CD4-positive, CD25-positive, alpha-beta regulatory T cell (primary cell): ENCODE results near the gene LCT. TPM values are rescaled to one million over a fixed set of nuclear protein-coding genes. Genes with fewer than 3 reads are reported as not detected.

Source experiments
- ATAC-seq, 2 donors: fragments of 150-1000 bp; cut with Tn5 transposase; one replicate each; pipeline ENCODE4 v1.10.0; 2021; ENCODE audit warnings: low read depth in 2 of 2, moderate number of reproducible peaks in 2 of 2, moderate library complexity in 1 of 2
- DNase-seq, 3 donors: peaks; one replicate each; pipeline versions ENCODE4 v3.0.0 to v3.0.0-alpha.2; 2012 to 2022; ENCODE audit warnings: mixed read lengths in 1 of 3
- H3K27ac ChIP-seq: one replicate; pipeline ENCODE4 v1.7.0; 2013; ENCODE audit warnings: mild to moderate bottlenecking, low read length; ENCODE audit not compliant: insufficient read depth, poor library complexity, severe bottlenecking
- H3K27me3 ChIP-seq: one replicate; pipeline ENCODE4 v1.7.0; 2013; ENCODE audit warnings: low read length; ENCODE audit not compliant: control insufficient read depth, insufficient read depth
- H3K36me3 ChIP-seq: one replicate; pipeline ENCODE4 v1.7.0; 2013; ENCODE audit warnings: mild to moderate bottlenecking, low read length, moderate library complexity; ENCODE audit not compliant: control insufficient read depth, insufficient read depth
- H3K4me1 ChIP-seq: 2 replicates; pipeline ENCODE4 v1.7.0; 2013; ENCODE audit warnings: mild to moderate bottlenecking, low read length; ENCODE audit not compliant: insufficient read depth, control insufficient read depth, poor library complexity, severe bottlenecking
- H3K4me3 ChIP-seq: one replicate; pipeline ENCODE4 v1.7.0; 2013; ENCODE audit warnings: low read depth, mild to moderate bottlenecking, low read length, moderate library complexity
- H3K9me3 ChIP-seq, 2 experiments: 1 replicate in 1 of 2; 2 replicates in 1 of 2; pipeline ENCODE4 v1.7.0; 2013; ENCODE audit warnings: low read length in 2 of 2, mild to moderate bottlenecking in 1 of 2, moderate library complexity in 1 of 2; ENCODE audit not compliant: control insufficient read depth in 2 of 2
- H3K27ac Mint-ChIP-seq, 3 donors: one replicate each; pipeline ENCODE4 v1.8.0; 2020 to 2022; ENCODE audit warnings: mild to moderate bottlenecking in 3 of 3, mixed read lengths in 3 of 3, moderate library complexity in 2 of 3
- H3K27me3 Mint-ChIP-seq: one replicate; pipeline ENCODE4 v1.8.0; 2022; ENCODE audit warnings: mild to moderate bottlenecking, mixed read lengths
- H3K36me3 Mint-ChIP-seq: one replicate; pipeline ENCODE4 v1.8.0; 2020; ENCODE audit warnings: mixed read lengths
- H3K4me1 Mint-ChIP-seq, 4 donors: one replicate each; pipeline ENCODE4 v1.8.0; 2020 to 2022; ENCODE audit warnings: mixed read lengths in 4 of 4, mild to moderate bottlenecking in 1 of 4
- H3K4me3 Mint-ChIP-seq, 4 donors: one replicate each; pipeline ENCODE4 v1.8.0; 2020 to 2022; ENCODE audit warnings: mild to moderate bottlenecking in 4 of 4, mixed read lengths in 4 of 4, moderate library complexity in 3 of 4
- H3K9me3 Mint-ChIP-seq, 7 donors: one replicate each; pipeline ENCODE4 v1.8.0; 2020 to 2022; ENCODE audit warnings: mixed read lengths in 7 of 7, mild to moderate bottlenecking in 3 of 7, moderate library complexity in 2 of 7
- polyA plus RNA-seq, 4 donors: library from polyadenylated mRNA; unstranded; fragments of 300-500 nt; fragmentation: Illumina TruSeq; gene quantifications; one replicate each; pipeline ENCODE4 v1.2.3, GENCODE V29; 2021
- total RNA-seq: library from RNA; stranded (reverse); gene quantifications from one replicate; pipeline ENCODE4 v1.2.3, GENCODE V29; 2022

LCT gene
- total and polyA plus RNA-seq, 5 donors from 2014 or later: not detected

GRCh38 chr2:135755573-135755972 is 81.4 kb downstream of the LCT start:
- H3K4me3 Mint-ChIP-seq: no peak overlapping the region
- no peaks in the 10 kb centered on the region for H3K27me3 Mint-ChIP-seq
- Histone ChIP-seq H3K9me3 (peaks cover 12 to 14% of the 10 kb centered on the region in 2 experiments), H3K27ac (no peak overlapping the region), H3K4me3 (no peak overlapping the region), H3K4me1 (no peaks in the 10 kb centered on the region), H3K27me3 (no peaks in the 10 kb centered on the region), H3K36me3 (peaks cover 66% of the 10 kb centered on the region)
- peaks cover 0 to 11% (median 6%) of the 10 kb centered on the region in 7 donors for H3K9me3 Mint-ChIP-seq
- H3K27ac Mint-ChIP-seq: no peak overlapping the region
- DNase-seq: no peak
- peaks cover 0 to 8% (median 2%) of the 10 kb centered on the region in 4 donors for H3K4me1 Mint-ChIP-seq
- H3K36me3 Mint-ChIP-seq: peaks cover 44% of the 10 kb centered on the region
- no peak for ATAC-seq

GRCh38 chr2:135745545-135745944 is 91.4 kb downstream of the LCT start:
- no peak overlapping the region for H3K27ac ChIP-seq
- peak overlapping the region; percentile 4 for H3K4me3 ChIP-seq
- ATAC-seq (no peak), DNase-seq (no peak)
- H3K27me3 ChIP-seq: no peaks in the 10 kb centered on the region
- peaks cover 29% of the 10 kb centered on the region for H3K4me1 ChIP-seq
- no peak overlapping the region for H3K27ac Mint-ChIP-seq
- H3K36me3 ChIP-seq: peaks cover 28% of the 10 kb centered on the region
- no peaks in the 10 kb centered on the region for H3K9me3 ChIP-seq
- peaks cover 28% of the 10 kb centered on the region for H3K36me3 Mint-ChIP-seq
- peak overlapping the region in 1 of 4 donors; percentile 38 for H3K4me3 Mint-ChIP-seq
- H3K4me1 Mint-ChIP-seq: peaks cover 30 to 60% (median 51%) of the 10 kb centered on the region in 4 donors
- no peaks in the 10 kb centered on the region for H3K27me3 Mint-ChIP-seq
- H3K9me3 Mint-ChIP-seq: peaks cover 0 to 4% (median 0%) of the 10 kb centered on the region in 7 donors

DNA sequence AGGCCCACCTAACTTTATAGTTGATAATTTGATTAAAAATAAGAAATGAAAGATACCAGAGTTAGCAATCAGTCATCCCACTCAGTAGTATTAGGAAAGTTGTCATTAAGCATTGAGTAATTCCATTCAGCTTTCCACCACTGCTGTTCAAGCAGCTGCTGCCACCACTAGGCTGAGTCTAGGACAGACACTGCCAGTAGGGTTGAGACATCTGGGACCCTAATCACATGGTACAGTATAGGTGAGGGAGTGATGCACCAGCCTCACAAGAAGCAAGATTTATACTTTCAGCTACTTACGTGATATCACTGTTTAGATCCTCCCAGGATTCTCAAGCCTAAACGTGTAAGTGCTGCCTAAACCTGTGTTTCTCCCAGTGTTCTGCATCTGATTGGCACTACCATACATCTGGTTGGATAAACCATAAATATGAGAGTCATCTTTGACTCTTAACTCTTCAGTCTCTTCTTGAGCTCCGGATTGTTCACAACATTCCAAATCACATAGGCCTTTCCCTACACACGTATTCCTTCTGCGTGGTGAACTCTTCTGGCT is 92.1 kb downstream of the LCT start:
- Mint-ChIP-seq H3K27ac (peak overlapping the region in 1 of 3 donors; percentile 4), H3K4me3 (peak overlapping the region; percentile 38 to 87 (median 66)), H3K9me3 (peaks cover 0 to 4% (median 0%) of the 10 kb centered on the region in 7 donors), H3K27me3 (no peaks in the 10 kb centered on the region), H3K4me1 (peaks cover 28 to 59% (median 49%) of the 10 kb centered on the region in 4 donors), H3K36me3 (peaks cover 28% of the 10 kb centered on the region)
- DNase-seq (peak in 1 of 3 donors; percentile 47), ATAC-seq (no peak)
- no peaks in the 10 kb centered on the region for H3K27me3 ChIP-seq
- H3K4me3 ChIP-seq: peak overlapping the region; percentile 5
- peaks cover 25% of the 10 kb centered on the region for H3K36me3 ChIP-seq
- H3K27ac ChIP-seq: no peak overlapping the region
- H3K4me1 ChIP-seq: peaks cover 26% of the 10 kb centered on the region
- no peaks in the 10 kb centered on the region for H3K9me3 ChIP-seq

DNA sequence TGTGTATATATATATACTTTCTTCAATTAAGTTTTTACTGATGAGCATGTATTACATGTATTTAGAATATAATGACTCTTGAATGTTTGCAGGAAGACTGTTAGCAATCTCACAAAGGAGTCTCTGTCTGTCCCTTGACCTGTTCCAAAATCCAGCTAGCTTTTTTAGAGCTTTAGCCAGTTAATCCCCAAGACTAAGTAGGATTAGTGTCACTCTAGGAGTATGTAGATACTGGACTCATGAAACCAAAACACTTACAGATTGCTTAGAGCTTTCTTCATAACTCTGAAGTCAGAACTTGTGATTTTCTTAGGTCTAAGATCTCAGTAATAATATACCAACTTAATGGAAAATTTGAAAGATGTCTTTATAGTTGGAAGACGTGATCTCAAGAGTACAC is 93.1 kb downstream of the LCT start:
- Mint-ChIP-seq H3K36me3 (peaks cover 18% of the 10 kb centered on the region), H3K4me3 (peak overlapping the region; percentile 38 to 88 (median 66)), H3K9me3 (peaks cover 0 to 4% (median 0%) of the 10 kb centered on the region in 7 donors), H3K27ac (peak overlapping the region in 2 of 3 donors; percentile 12 to 52), H3K27me3 (no peaks in the 10 kb centered on the region), H3K4me1 (peaks cover 23 to 53% (median 46%) of the 10 kb centered on the region in 4 donors)
- Histone ChIP-seq H3K27ac (peak overlapping the region; percentile 97), H3K9me3 (no peaks in the 10 kb centered on the region), H3K4me3 (peak overlapping the region; percentile 99), H3K27me3 (no peaks in the 10 kb centered on the region), H3K4me1 (peaks cover 25% of the 10 kb centered on the region), H3K36me3 (peaks cover 15% of the 10 kb centered on the region)
- ATAC-seq (no peak), DNase-seq (no peak)

GRCh38 chr2:135742325-135742757 is 94.6 kb downstream of the LCT start:
- Histone ChIP-seq H3K27me3 (no peaks in the 10 kb centered on the region), H3K4me3 (peak overlapping the region; percentile 99), H3K9me3 (no peaks in the 10 kb centered on the region), H3K36me3 (peaks cover 2% of the 10 kb centered on the region), H3K4me1 (peaks cover 25% of the 10 kb centered on the region), H3K27ac (peak overlapping the region; percentile 97)
- H3K27me3 Mint-ChIP-seq: no peaks in the 10 kb centered on the region
- peaks cover 14% of the 10 kb centered on the region for H3K36me3 Mint-ChIP-seq
- H3K9me3 Mint-ChIP-seq: peaks cover 0 to 4% (median 1%) of the 10 kb centered on the region in 7 donors
- H3K27ac Mint-ChIP-seq: peak overlapping the region; percentile 92 to 99 (median 95)
- ATAC-seq: peak in 1 of 2 donors; percentile 7
- peaks cover 23 to 46% (median 40%) of the 10 kb centered on the region in 4 donors for H3K4me1 Mint-ChIP-seq
- DNase-seq: peak; percentile 11 to 75 (median 56)
- peak overlapping the region; percentile 96 to 98 (median 97) for H3K4me3 Mint-ChIP-seq

DNA sequence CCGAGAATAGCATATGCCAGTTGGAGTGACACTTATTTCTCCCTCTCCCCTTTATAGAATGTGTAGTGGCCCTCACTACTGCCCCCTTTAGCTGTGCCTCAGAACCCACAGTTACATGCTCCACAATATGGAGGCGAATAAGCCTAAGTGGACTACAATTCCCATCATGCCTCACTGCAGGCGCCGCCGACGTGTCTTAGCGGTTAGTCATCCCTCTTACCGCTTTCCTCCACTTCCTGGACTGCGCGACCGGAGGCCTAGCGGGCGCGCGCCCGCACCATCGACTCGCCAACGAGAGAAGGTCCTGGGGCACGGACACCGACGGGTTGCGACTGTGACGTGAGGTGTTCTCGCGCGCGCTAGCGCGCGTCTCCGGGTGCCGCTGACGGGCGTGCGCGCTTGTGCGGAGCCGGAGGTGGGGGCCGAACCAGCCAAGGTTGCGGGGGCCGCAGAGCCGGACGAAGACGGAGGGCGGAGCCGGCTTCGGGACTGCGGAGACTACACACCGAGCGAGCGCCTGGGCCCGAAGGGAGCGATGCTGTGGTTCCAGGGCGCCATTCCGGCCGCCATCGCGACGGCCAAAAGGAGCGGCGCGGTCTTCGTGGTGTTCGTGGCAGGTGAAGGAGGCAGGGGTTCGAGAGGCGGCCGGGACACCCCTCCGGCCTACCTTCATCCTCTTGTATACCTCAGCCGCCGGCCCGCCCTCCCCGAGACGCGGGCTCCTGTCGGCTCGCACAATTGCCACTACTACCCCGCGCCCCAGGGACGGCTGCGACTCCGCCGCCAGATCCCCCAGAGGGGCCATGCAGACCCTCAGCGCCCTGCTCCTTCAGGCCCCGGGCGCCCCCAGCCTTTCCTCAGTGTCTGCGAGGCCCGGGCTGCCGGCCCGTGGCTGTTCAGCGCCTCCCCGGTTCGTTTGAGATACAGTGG is 95.3 kb downstream of the LCT start, which contains the start of gene UBXN4:
Gene UBXN4, plus strand, starts transcription at position 461 of the 930 bp plus-strand sequence. Its CDS starts 75 bp downstream, at position 536.
- peaks cover 21 to 42% (median 33%) of the 10 kb centered on the region in 4 donors for H3K4me1 Mint-ChIP-seq
- H3K27me3 Mint-ChIP-seq: no peaks in the 10 kb centered on the region
- H3K36me3 Mint-ChIP-seq: peaks cover 11% of the 10 kb centered on the region
- DNase-seq (peak; percentile 90 to 99 (median 92)), ATAC-seq (peak; percentile 95 to 96)
- peak within 1 kb of the TSS; percentile 92 to 99 (median 95) for H3K27ac Mint-ChIP-seq
- Histone ChIP-seq H3K9me3 (no peaks in the 10 kb centered on the region), H3K27me3 (no peaks in the 10 kb centered on the region), H3K36me3 (no peaks in the 10 kb centered on the region), H3K4me3 (peak within 1 kb of the TSS; percentile 99), H3K4me1 (peaks cover 25% of the 10 kb centered on the region), H3K27ac (peak within 1 kb of the TSS; percentile 97)
- peak within 1 kb of the TSS; percentile 96 to 98 (median 97) for H3K4me3 Mint-ChIP-seq
- peaks cover 0 to 4% (median 1%) of the 10 kb centered on the region in 7 donors for H3K9me3 Mint-ChIP-seq

DNA sequence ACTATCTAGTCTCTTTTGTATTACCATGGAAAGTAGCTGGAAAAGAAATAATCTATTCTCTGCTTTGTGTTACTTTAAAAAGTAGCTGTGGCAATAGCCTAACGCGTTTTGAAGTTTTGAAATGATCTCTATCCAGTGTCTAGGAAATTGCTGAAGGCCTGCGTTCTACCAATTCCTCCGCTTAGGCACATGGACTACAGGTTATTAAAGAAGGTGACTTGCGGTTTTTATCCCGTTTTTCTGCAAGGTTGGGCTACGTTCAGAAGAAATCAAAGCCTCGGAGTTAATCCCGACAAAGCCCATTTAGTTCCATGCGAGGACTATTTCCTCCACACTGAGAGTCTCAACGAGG is 96.0 kb downstream of the LCT start:
- H3K27ac ChIP-seq: peak overlapping the region; percentile 97
- H3K27ac Mint-ChIP-seq: peak overlapping the region in 2 of 3 donors; percentile 92 to 99

More for the DNA sequence above, 96.0 kb downstream of the LCT start:
- Histone ChIP-seq H3K4me1 (peaks cover 25% of the 10 kb centered on the region), H3K4me3 (peak overlapping the region; percentile 37), H3K36me3 (no peaks in the 10 kb centered on the region), H3K9me3 (no peaks in the 10 kb centered on the region), H3K27me3 (no peaks in the 10 kb centered on the region)
- peak overlapping the region; percentile 48 to 98 (median 96) for H3K4me3 Mint-ChIP-seq
- ATAC-seq (no peak), DNase-seq (no peak)
- peaks cover 4% of the 10 kb centered on the region for H3K36me3 Mint-ChIP-seq
- H3K27me3 Mint-ChIP-seq: no peaks in the 10 kb centered on the region
- H3K9me3 Mint-ChIP-seq: peaks cover 0 to 4% (median 0%) of the 10 kb centered on the region in 7 donors
- H3K4me1 Mint-ChIP-seq: peaks cover 14 to 36% (median 27%) of the 10 kb centered on the region in 4 donors
